ENCODE data around the gene FBXO27.

The FBXO27 gene

DNA sequence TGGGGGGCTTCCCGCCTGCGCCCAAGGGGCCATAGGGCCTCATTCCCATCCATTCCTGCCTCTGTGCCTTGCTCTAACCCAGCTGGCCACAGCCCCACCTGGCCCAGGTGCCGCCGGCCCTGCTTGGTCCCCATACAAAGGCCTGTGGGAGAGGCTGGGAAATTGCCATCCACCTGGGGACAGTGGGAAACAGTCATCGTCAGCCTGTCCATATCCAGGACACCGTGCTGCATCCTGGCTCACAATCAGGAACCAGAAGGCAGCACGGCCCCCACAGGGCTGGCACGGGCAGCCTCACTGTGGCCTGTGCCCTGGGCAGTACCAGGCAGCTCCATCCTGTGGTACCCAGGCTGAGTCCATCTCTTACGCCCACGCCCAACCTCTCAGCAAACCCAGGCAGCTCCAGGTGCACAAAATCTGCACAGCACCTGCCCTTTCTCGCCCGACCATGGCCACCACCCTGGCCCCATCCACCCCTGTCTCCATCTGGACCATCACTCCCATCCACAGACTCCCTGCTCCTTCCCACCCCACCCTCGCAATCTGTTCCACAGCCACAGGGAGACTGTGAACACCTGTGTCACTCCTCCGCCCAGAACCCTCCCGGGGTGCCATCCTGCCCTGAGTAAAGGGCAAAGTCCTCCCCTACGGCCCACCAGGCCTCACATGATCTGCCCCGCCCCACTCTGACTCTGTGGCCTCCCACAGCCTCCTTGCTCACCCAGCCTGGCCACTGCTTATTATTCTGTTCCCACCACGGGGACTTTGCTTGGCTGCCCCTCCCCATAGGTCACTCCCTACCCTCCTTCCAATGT, 21.1 kb upstream of the FBXO27 start:
- TF ChIP-seq, protein P1, sequence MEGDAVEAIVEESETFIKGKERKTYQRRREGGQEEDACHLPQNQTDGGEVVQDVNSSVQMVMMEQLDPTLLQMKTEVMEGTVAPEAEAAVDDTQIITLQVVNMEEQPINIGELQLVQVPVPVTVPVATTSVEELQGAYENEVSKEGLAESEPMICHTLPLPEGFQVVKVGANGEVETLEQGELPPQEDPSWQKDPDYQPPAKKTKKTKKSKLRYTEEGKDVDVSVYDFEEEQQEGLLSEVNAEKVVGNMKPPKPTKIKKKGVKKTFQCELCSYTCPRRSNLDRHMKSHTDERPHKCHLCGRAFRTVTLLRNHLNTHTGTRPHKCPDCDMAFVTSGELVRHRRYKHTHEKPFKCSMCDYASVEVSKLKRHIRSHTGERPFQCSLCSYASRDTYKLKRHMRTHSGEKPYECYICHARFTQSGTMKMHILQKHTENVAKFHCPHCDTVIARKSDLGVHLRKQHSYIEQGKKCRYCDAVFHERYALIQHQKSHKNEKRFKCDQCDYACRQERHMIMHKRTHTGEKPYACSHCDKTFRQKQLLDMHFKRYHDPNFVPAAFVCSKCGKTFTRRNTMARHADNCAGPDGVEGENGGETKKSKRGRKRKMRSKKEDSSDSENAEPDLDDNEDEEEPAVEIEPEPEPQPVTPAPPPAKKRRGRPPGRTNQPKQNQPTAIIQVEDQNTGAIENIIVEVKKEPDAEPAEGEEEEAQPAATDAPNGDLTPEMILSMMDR (IDR thresholded peaks at IDR 0.05), result no peak

DNA sequence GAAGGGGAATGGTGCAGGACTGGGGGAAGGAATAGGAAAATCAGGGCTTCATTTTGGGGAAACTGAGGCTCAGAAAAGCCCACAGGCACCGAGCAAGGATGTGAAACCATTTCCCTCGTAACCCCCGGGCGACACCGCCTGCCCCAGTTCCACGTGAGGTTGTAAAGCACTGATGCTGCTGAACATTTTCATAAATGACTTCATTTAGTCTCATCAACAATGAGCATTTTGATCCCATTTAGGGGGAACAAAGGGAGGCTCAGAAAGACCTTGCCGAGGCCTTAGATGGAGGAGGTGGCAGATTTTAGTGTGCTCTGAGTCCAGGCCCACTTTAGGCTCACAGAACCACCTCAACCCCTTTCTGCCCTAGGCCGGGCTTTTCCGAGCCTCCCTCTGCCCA, 20.5 kb upstream of the FBXO27 start:
- TF ChIP-seq, protein P1 (IDR thresholded peaks at IDR 0.05), result no peak

DNA sequence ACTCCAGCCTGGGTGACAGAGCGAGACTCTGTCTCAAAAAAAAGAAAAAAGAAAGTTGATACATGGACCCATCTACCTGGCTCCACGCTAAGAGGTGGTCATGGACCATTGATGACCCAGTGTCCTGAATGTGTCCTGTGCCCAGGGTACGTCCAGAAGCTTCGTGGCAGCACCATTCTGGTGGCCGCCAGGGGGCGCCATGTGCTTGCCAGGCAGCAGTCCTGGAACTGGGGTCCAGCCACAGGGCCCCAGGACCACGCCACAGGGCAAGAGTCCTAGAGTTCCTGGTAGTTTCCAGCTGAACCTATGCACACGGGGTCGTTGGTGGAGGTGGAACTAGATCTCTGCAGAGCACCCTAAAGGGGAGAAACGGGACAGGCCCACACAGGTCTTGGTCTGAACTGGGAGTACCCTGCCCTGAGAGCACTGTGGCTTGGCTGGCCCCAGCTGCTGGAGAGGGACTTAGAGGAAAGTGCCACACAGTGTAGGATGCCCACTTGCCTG, 19.9 kb upstream of the FBXO27 start:
- TF ChIP-seq, protein P1 (IDR thresholded peaks at IDR 0.05), result peak; percentile 82

DNA sequence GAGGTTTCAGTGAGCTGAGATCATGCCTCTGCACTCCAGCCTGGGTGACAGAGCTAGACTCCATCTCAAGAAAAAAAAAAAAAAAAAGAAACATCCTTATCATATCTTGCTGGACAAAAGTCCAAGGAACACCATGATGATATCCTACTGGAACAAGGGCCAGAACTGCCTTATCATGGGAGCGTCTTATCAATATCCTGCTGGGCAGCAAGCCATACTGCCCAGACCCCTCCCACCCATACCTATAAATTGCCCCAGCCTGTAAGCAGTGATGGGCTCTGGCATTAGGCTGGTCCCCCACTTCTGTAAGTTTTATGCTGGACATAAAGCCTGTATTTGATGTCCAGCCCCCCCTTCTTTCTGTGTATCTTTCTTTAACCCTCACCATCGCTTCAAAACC, 14.7 kb upstream of the FBXO27 start:
- TF ChIP-seq, protein P1 (IDR thresholded peaks at IDR 0.05), result no peak

- TF ChIP-seq, protein P1 (IDR thresholded peaks at IDR 0.05), result no peak
These were observed 13.9 kb upstream of the FBXO27 start for GRCh38 chr19:39046037-39046821.

- TF ChIP-seq, protein P1 (IDR thresholded peaks at IDR 0.05), result no peak
These were observed 13.2 kb upstream of the FBXO27 start for GRCh38 chr19:39045506-39045905.

DNA sequence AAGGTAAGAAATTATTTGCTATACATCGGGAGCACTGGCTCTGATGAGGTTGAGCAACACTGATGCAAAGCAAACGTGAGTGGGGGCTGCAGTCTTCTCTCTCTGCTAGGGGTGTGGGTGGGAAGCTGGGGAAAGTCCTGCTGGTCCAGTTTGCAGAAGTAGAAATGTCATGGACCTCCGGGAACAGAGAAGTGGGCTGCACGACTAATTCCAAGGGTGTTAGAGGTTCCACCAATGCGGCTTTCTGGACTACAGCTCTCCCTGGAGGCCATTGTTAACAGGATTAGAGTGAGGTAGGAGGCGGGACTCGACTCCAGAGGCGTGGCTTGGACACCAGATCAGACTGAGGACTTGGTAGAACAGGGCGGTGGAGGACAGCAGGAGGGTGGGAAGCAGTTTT, 5.7 kb upstream of the FBXO27 start:
- TF ChIP-seq, protein P1 (IDR thresholded peaks at IDR 0.05), result no peak
